Body of pancreas (tissue), 4 donors: ENCODE data around the gene SH3GLB2.
"Not testable (repeated sequence)": the region's sequence is repeated elsewhere in the genome, so short reads cannot be mapped to it uniquely, and the experiment has no call there.

ENCODE experiments used
- POLR2A ChIP-seq, 3 donors: fragments of 450-650 bp; IDR thresholded peaks; one replicate each; pipeline ENCODE4 v1.6.1; 2016; ENCODE audit warnings: antibody characterized with exemption in 3 of 3, mild to moderate bottlenecking in 2 of 3
- TF ChIP-seq, protein P1 (sequence below), 7 experiments: fragments of 450-650 bp in 4 of 7; fragments of 200-600 bp in 3 of 7; sonication (generic) in 3 of 7; IDR thresholded peaks; one replicate each; pipeline ENCODE4 v1.5.1; 2016 to 2019; ENCODE audit warnings: antibody characterized with exemption in 7 of 7

DNA sequence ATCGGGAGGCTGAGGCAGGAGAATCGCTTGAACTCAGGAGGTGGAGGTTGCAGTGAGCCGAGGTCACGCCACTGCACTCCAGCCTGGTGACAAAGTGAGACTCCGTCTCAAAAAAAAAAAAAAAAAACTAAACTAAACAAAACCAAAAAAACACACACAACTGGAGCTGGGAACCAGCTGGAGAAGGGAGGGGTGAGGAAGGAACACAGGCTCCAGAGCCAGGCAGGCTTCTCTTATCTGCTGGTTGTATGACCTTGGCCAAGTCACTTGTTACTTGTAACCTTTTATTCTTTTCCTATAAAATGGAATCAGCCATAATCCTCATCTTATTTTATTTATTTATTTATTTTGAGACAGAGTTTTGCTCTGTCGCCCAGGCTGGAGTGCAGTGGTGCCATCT is 24.0 kb downstream of the SH3GLB2 start:
- TF ChIP-seq, protein P1, sequence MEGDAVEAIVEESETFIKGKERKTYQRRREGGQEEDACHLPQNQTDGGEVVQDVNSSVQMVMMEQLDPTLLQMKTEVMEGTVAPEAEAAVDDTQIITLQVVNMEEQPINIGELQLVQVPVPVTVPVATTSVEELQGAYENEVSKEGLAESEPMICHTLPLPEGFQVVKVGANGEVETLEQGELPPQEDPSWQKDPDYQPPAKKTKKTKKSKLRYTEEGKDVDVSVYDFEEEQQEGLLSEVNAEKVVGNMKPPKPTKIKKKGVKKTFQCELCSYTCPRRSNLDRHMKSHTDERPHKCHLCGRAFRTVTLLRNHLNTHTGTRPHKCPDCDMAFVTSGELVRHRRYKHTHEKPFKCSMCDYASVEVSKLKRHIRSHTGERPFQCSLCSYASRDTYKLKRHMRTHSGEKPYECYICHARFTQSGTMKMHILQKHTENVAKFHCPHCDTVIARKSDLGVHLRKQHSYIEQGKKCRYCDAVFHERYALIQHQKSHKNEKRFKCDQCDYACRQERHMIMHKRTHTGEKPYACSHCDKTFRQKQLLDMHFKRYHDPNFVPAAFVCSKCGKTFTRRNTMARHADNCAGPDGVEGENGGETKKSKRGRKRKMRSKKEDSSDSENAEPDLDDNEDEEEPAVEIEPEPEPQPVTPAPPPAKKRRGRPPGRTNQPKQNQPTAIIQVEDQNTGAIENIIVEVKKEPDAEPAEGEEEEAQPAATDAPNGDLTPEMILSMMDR (IDR thresholded peaks at IDR 0.05), result not testable (repeated sequence)
- not testable (repeated sequence) for TF ChIP-seq POLR2A (IDR thresholded peaks at IDR 0.05)
